Upper lobe of right lung (tissue), 1 donor: ENCODE data around the gene KIF6. TPM values are rescaled to one million over a fixed set of nuclear protein-coding genes. Genes with fewer than 3 reads are reported as not detected.
A peak's percentile ranks its signal among the peaks of the same experiment; 100 is the strongest.

Experiments
- ATAC-seq: fragments of 200-7000 bp; cut with Tn5 transposase; one replicate; pipeline ENCODE4 v1.9.1; 2020; ENCODE audit warnings: mild to moderate bottlenecking, moderate library complexity
- DNase-seq: peaks from one replicate; pipeline ENCODE4 v3.0.0-alpha.2; 2020
- H3K27ac ChIP-seq: fragments of 200-600 bp; one replicate; pipeline ENCODE4 v1.8.0; 2022
- H3K27me3 ChIP-seq: fragments of 200-600 bp; one replicate; pipeline ENCODE4 v1.8.0; 2022; ENCODE audit warnings: mild to moderate bottlenecking
- H3K36me3 ChIP-seq: fragments of 200-600 bp; one replicate; pipeline ENCODE4 v1.8.0; 2022
- H3K4me1 ChIP-seq: fragments of 200-600 bp; one replicate; pipeline ENCODE4 v1.8.0; 2022
- H3K4me3 ChIP-seq: fragments of 200-600 bp; one replicate; pipeline ENCODE4 v1.8.0; 2022; ENCODE audit warnings: mild to moderate bottlenecking
- H3K9me3 ChIP-seq: fragments of 200-600 bp; one replicate; pipeline ENCODE4 v1.8.0; 2022
- intact Hi-C: fragments of 100-400 bp; cut with DNase I; formaldehyde crosslinking; loops from one replicate; pipeline ENCODE4 v1.11.0; 2022
- total RNA-seq: library from RNA; stranded (reverse); fragmentation: NEBNext Ultra II Directional; extraction: Animal tissue kit (Norgen Biotek cat#: 25700); gene quantifications from one replicate; pipeline ENCODE4 v1.2.1, GENCODE V29; 2021
- TF ChIP-seq, protein P1 (sequence below): fragments of 200-600 bp; IDR thresholded peaks from one replicate; pipeline ENCODE4 v1.8.0; 2022; ENCODE audit warnings: antibody characterized with exemption
- donor health status: DM: no; HTN: yes; CAD: no; lungs with severe emphysema.

KIF6 gene
- total RNA-seq, 1 donor from 2014 or later = 0.49 TPM

- Histone ChIP-seq H3K4me3 (no peak overlapping the region), H3K9me3 (no peaks in the 10 kb centered on the region), H3K36me3 (no peaks in the 10 kb centered on the region), H3K27ac (no peak overlapping the region), H3K27me3 (no peaks in the 10 kb centered on the region), H3K4me1 (peaks cover 5% of the 10 kb centered on the region)
- TF ChIP-seq, protein P1, sequence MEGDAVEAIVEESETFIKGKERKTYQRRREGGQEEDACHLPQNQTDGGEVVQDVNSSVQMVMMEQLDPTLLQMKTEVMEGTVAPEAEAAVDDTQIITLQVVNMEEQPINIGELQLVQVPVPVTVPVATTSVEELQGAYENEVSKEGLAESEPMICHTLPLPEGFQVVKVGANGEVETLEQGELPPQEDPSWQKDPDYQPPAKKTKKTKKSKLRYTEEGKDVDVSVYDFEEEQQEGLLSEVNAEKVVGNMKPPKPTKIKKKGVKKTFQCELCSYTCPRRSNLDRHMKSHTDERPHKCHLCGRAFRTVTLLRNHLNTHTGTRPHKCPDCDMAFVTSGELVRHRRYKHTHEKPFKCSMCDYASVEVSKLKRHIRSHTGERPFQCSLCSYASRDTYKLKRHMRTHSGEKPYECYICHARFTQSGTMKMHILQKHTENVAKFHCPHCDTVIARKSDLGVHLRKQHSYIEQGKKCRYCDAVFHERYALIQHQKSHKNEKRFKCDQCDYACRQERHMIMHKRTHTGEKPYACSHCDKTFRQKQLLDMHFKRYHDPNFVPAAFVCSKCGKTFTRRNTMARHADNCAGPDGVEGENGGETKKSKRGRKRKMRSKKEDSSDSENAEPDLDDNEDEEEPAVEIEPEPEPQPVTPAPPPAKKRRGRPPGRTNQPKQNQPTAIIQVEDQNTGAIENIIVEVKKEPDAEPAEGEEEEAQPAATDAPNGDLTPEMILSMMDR = no peak
- intact Hi-C loops = no loop called here
- no peak for ATAC-seq
- DNase-seq = no peak
Measured at GRCh38 chr6:39527792-39528564, 197.2 kb downstream of the KIF6 start.

DNA sequence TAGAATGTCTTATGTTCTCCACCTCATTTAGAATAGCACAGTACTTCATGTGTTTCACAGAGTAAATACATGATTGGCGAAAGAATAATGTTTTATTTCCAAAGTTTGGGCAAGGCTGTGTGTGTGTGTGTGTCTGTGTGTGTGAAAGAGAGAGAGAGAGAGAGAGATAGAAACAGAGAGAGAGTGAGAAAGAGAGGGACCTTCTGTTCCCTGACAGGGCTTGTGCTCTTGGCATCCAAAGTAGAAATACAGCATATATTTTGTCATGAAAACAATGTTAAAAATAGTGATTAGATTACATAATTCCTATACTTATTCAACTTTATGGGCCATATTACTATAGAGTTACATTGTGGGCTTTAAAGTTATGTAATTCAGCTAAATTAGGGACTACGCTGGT, 201.2 kb downstream of the KIF6 start:
- no peak for ATAC-seq
- intact Hi-C loops = no loop called here
- no peak for DNase-seq
- Histone ChIP-seq H3K9me3 (no peaks in the 10 kb centered on the region), H3K36me3 (no peaks in the 10 kb centered on the region), H3K4me1 (peaks cover 13% of the 10 kb centered on the region), H3K27me3 (no peaks in the 10 kb centered on the region), H3K4me3 (no peak overlapping the region), H3K27ac (no peak overlapping the region)
- TF ChIP-seq, protein P1 = no peak

- Histone ChIP-seq H3K27ac (no peak overlapping the region), H3K9me3 (no peaks in the 10 kb centered on the region), H3K4me3 (no peak overlapping the region), H3K27me3 (no peaks in the 10 kb centered on the region), H3K36me3 (no peaks in the 10 kb centered on the region), H3K4me1 (peaks cover 20% of the 10 kb centered on the region)
- ATAC-seq = no peak
- TF ChIP-seq, protein P1 = no peak
- intact Hi-C loops = no loop called here
- no peak for DNase-seq
Measured at GRCh38 chr6:39521958-39522357, 203.2 kb downstream of the KIF6 start.

- TF ChIP-seq, protein P1 = no peak
- Histone ChIP-seq H3K4me3 (no peak overlapping the region), H3K27me3 (no peaks in the 10 kb centered on the region), H3K36me3 (no peaks in the 10 kb centered on the region), H3K27ac (peak overlapping the region; percentile 18), H3K4me1 (peaks cover 20% of the 10 kb centered on the region), H3K9me3 (no peaks in the 10 kb centered on the region)
- intact Hi-C loops = no loop called here
- no peak for ATAC-seq
- DNase-seq = no peak
Measured at GRCh38 chr6:39520916-39521315, 204.3 kb downstream of the KIF6 start.

DNA sequence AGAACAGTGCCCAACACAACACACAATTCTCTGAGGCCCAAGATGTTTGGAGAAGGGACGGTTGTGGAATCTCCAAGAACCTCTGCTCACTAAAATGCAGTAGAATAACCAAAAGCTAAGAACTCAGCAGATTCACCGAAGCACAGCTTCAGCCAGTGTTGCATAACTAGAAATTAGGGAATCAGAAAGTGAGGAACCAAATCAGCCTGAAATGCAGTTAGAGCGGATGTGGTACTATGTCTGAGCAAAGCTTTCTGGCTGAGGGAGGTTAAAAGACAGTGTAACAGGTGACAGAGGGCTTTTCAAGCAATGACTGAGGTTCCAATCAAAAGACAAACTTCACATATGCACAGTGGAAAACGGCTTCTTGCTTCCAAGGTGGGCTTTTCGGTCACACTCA, 204.8 kb downstream of the KIF6 start:
- H3K36me3 ChIP-seq = no peaks in the 10 kb centered on the region
- H3K9me3 ChIP-seq = no peaks in the 10 kb centered on the region
- no peak overlapping the region for H3K4me3 ChIP-seq
- no peaks in the 10 kb centered on the region for H3K27me3 ChIP-seq
- peaks cover 20% of the 10 kb centered on the region for H3K4me1 ChIP-seq
- TF ChIP-seq, protein P1 = no peak
- ATAC-seq = no peak
- intact Hi-C loops = no loop called here
- DNase-seq = no peak
- H3K27ac ChIP-seq = peak overlapping the region; percentile 18

GRCh38 chr6:39518221-39518620, 207.0 kb downstream of the KIF6 start:
- TF ChIP-seq, protein P1 = no peak
- Histone ChIP-seq H3K4me1 (peaks cover 15% of the 10 kb centered on the region), H3K27me3 (no peaks in the 10 kb centered on the region), H3K4me3 (no peak overlapping the region), H3K36me3 (no peaks in the 10 kb centered on the region), H3K27ac (no peak overlapping the region), H3K9me3 (no peaks in the 10 kb centered on the region)
- intact Hi-C loops = no loop called here
- no peak for ATAC-seq
- no peak for DNase-seq
